HCT116 (cell line): ENCODE data around the gene WDR55. TPM values are rescaled to one million over a fixed set of nuclear protein-coding genes. Genes with fewer than 3 reads are reported as not detected.

ENCODE experiments used
- ATAC-seq: fragments of 200-7000 bp; cut with Tn5 transposase; 2 replicates; pipeline ENCODE4 v1.9.1; 2020; ENCODE audit warnings: mild to moderate bottlenecking, moderate library complexity
- BruUV-seq: library from RNA; stranded (reverse); fragments of 400-500 nt; replicated peaks from 2 replicates; lab custom pipeline; 2021; lab: Mats Ljungman, UMichigan
- CTCF ChIA-PET: fragments of 300-600 bp; sonication (Branson Sonifier 250); formaldehyde crosslinking; loops from one replicate; lab custom pipeline; 2021; ENCODE audit warnings: antibody characterized with exemption; lab: Charles Lee
- POLR2A ChIA-PET: fragments of 300-600, 350-600 bp; sonication (Branson Sonifier 250); formaldehyde crosslinking; loops from one replicate; lab custom pipeline; 2021; ENCODE audit warnings: antibody characterized with exemption; lab: Charles Lee
- RAD21 ChIA-PET, 2 experiments: fragments of 300-600 bp; sonication (Branson Sonifier 250); formaldehyde crosslinking; loops; one replicate each; lab custom pipeline; 2023; ENCODE audit warnings: low total read pairs in 2 of 2; ENCODE audit not compliant: uncharacterized antibody in 2 of 2, unreplicated experiment in 2 of 2, low non-redundant PET in 1 of 2; lab: Charles Lee
- DNase-seq: peaks from one replicate; pipeline ENCODE4 v3.0.0-alpha.2; 2010; ENCODE audit warnings: low read depth, low spot score
- H2AFZ ChIP-seq: fragments of 200-600 bp; shearing (Covaris generic), sonication (generic); 2 replicates; pipeline ENCODE4 v1.6.1; 2017; ENCODE audit warnings: low read depth, mixed run types, mixed read lengths, antibody characterized with exemption, low read length; ENCODE audit not compliant: poor library complexity, severe bottlenecking
- H3K27ac ChIP-seq: 2 replicates; pipeline ENCODE4 v1.5.1; 2012; ENCODE audit warnings: low read depth, low read length
- H3K27me3 ChIP-seq: fragments of 200-600 bp; sonication (generic); 2 replicates; pipeline ENCODE4 v1.6.1; 2016; ENCODE audit warnings: mixed run types, low read length, mixed read lengths; ENCODE audit not compliant: insufficient read depth
- H3K36me3 ChIP-seq, 2 experiments: fragments of 200-500 bp in 1 of 2; fragments of 200-600 bp in 1 of 2; sonication (Bioruptor generic) in 1 of 2; sonication (generic) in 1 of 2; 2 replicates each; pipeline versions ENCODE4 v1.5.1 to v1.6.1; 2014 to 2016; ENCODE audit warnings: low read length in 2 of 2, inconsistent platforms in 1 of 2, mixed read lengths in 1 of 2, mixed run types in 1 of 2; ENCODE audit not compliant: insufficient read depth in 2 of 2, control insufficient read depth in 1 of 2
- H3K4me1 ChIP-seq, 2 experiments: fragments of 200-600 bp in 1 of 2; sonication (generic) in 1 of 2; 2 replicates each; pipeline versions ENCODE4 v1.5.1 to v1.6.1; 2012 to 2017; ENCODE audit warnings: low read length in 2 of 2, inconsistent platforms in 1 of 2, mild to moderate bottlenecking in 1 of 2, mixed read lengths in 1 of 2, mixed run types in 1 of 2, moderate library complexity in 1 of 2; ENCODE audit not compliant: insufficient read depth in 2 of 2, control insufficient read depth in 1 of 2
- H3K4me2 ChIP-seq: fragments of 200-600 bp; sonication (generic); 2 replicates; pipeline ENCODE4 v1.6.1; 2017; ENCODE audit warnings: mixed run types, low read length, mixed read lengths
- H3K4me3 ChIP-seq, 2 experiments: fragments of 200-600 bp in 1 of 2; sonication (generic) in 1 of 2; replicated peaks in 1 of 2; 2 replicates each; pipeline ENCODE4 v1.5.1; 2011 to 2016; ENCODE audit warnings: low read length in 2 of 2, control low read depth in 1 of 2, low read depth in 1 of 2, mild to moderate bottlenecking in 1 of 2, mixed read lengths in 1 of 2, mixed run types in 1 of 2
- H3K79me2 ChIP-seq: fragments of 200-600 bp; sonication (generic); 2 replicates; pipeline ENCODE4 v1.6.1; 2017; ENCODE audit warnings: mild to moderate bottlenecking, mixed run types, low read length, moderate library complexity, mixed read lengths; ENCODE audit not compliant: insufficient read depth
- H3K9ac ChIP-seq: fragments of 200-600 bp; sonication (generic); 2 replicates; pipeline ENCODE4 v1.6.1; 2016; ENCODE audit warnings: low read length, mixed read lengths
- H3K9me2 ChIP-seq: fragments of 200-600 bp; sonication (generic), shearing (Covaris generic); 2 replicates; pipeline ENCODE4 v1.6.1; 2017; ENCODE audit warnings: mixed run types, mild to moderate bottlenecking, moderate library complexity; ENCODE audit not compliant: insufficient read depth
- H3K9me3 ChIP-seq, 2 experiments: fragments of 200-500 bp in 1 of 2; fragments of 200-600 bp in 1 of 2; sonication (Bioruptor generic) in 1 of 2; sonication (generic) in 1 of 2; 2 replicates each; pipeline ENCODE4 v1.6.1; 2014 to 2017; ENCODE audit warnings: low read length in 2 of 2, mixed read lengths in 2 of 2, inconsistent platforms in 1 of 2, low read depth in 1 of 2, mild to moderate bottlenecking in 1 of 2, mixed run types in 1 of 2, moderate library complexity in 1 of 2; ENCODE audit not compliant: control insufficient read depth in 1 of 2, insufficient read depth in 1 of 2
- H4K20me1 ChIP-seq: fragments of 200-600 bp; sonication (generic), shearing (Covaris generic); 2 replicates; pipeline ENCODE4 v1.6.1; 2017; ENCODE audit warnings: mixed run types, mild to moderate bottlenecking, moderate library complexity; ENCODE audit not compliant: insufficient read depth
- EZH2 ChIP-seq: fragments of 200-600 bp; sonication (generic); IDR thresholded peaks from 2 replicates; pipeline ENCODE4 v1.6.1; 2017; ENCODE audit warnings: antibody characterized with exemption, mixed run types
- EZH2phosphoT487 ChIP-seq: fragments of 200-600 bp; IDR thresholded peaks from 2 replicates; pipeline ENCODE4 v1.6.1; 2018; ENCODE audit warnings: antibody characterized with exemption, borderline replicate concordance
- MAX ChIP-seq: IDR thresholded peaks from 2 replicates; pipeline ENCODE4 v1.6.1; 2012
- POLR2A ChIP-seq: IDR thresholded peaks from 2 replicates; pipeline ENCODE4 v1.7.0; 2011; ENCODE audit warnings: borderline replicate concordance; ENCODE audit not compliant: insufficient read depth, insufficient read length; ENCODE audit errors: extremely low read depth
- REST ChIP-seq: IDR thresholded peaks from 2 replicates; pipeline ENCODE4 v1.6.1; 2012; ENCODE audit warnings: low read depth
- SRF ChIP-seq: IDR thresholded peaks from 2 replicates; pipeline ENCODE4 v1.6.1; 2012; ENCODE audit warnings: low read depth
- ZBTB33 ChIP-seq: IDR thresholded peaks from 2 replicates; pipeline ENCODE4 v1.6.1; 2011; ENCODE audit warnings: mild to moderate bottlenecking, low read length, moderate library complexity; ENCODE audit not compliant: insufficient replicate concordance; ENCODE audit errors: extremely low read depth
- intact Hi-C: fragments of 100-400 bp; cut with micrococcal nuclease; formaldehyde crosslinking; loops from 2 replicates; pipeline ENCODE4 v1.10.0; 2022
- total RNA-seq: library from RNA; stranded (reverse); gene quantifications from one replicate; pipeline ENCODE4 v1.2.1, GENCODE V29; 2021; ENCODE audit not compliant: unreplicated experiment

WDR55 gene
- total RNA-seq, 1 experiment from 2014 or later: 37.2 TPM

DNA sequence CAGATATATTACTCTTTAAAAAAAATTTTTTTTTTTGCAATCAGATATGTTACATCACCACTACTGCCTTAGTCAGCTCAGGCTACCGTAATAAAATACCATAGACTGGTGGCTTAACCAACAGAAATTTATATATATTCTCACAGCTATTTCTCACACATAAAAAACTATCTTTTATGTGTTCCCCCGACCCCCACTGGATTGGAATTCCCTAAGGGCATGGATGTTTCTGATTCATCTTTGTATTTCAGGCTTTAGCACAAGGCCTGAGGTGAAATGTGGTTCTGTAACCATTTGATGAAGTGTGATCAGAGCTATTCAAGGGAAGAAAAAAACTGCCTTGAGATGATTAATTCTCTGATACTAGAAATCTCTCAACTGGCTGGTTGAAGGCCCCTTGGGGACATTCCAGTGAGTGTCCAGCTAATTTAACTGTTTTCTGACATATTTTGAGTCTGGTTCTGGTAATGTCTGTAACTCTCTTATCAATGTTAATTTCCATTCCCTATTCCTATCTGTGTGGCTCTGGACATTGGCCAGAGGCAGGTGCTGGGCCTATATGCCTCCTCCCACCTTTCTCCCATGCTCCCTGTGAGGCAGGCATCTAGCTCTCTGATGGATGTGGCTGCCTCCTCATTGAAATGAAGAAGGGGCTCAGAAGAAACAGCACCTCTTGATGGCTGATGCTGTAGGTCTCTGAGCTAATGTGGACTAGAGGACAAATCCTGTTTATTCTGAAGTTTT is 34.2 kb upstream of the WDR55 start (continued):
- TF ChIP-seq REST: no peak
- TF ChIP-seq SRF: no peak
- no peak for TF ChIP-seq ZBTB33
- TF ChIP-seq EZH2phosphoT487: no peak
- no peak for TF ChIP-seq MAX

GRCh38 chr5:140631036-140631417 is 33.7 kb upstream of the WDR55 start:
- Histone ChIP-seq H3K4me3 (no peak overlapping the region), H4K20me1 (no peaks in the 10 kb centered on the region), H3K9me2 (no peaks in the 10 kb centered on the region), H3K27me3 (no peaks in the 10 kb centered on the region), H3K4me2 (no peak overlapping the region), H2AFZ (no peak overlapping the region), H3K9ac (no peak overlapping the region), H3K27ac (no peak overlapping the region), H3K4me1 (peaks cover 0 to 10% of the 10 kb centered on the region in 2 experiments; a peak in 2 of 4 replicates), H3K36me3 (no peaks in the 10 kb centered on the region), H3K79me2 (no peaks in the 10 kb centered on the region), H3K9me3 (no peaks in the 10 kb centered on the region)
- intact Hi-C loops: no loop called here
- CTCF ChIA-PET: interaction anchor here (1.3 kb wide), 1 partner anchor 258 kb away, joined by 3 read pairs; no protein-coding TSS in a partner anchor
- POLR2A ChIA-PET: no interaction called here
- RAD21 ChIA-PET: no interaction called here
- TF ChIP-seq POLR2A: no peak
- TF ChIP-seq EZH2phosphoT487: no peak
- TF ChIP-seq EZH2: no peak
- ATAC-seq (no peak), DNase-seq (no peak)
- BruUV-seq: no TSS peak
